Activated naive CD4-positive, alpha-beta T cell treated with anti-CD3 and anti-CD28 coated beads, Interleukin-2, amount 10 ng/mL, durations not matched to agents 7 days and 5 days (primary cell): Measurements from ENCODE around the gene MAP3K1.

Experiments used
- CTCF ChIA-PET: fragments of 350-600 bp; sonication (Branson Sonifier 250); formaldehyde crosslinking; loops from one replicate; lab custom pipeline; 2021; ENCODE audit warnings: antibody characterized with exemption; lab: Charles Lee
- DNase-seq: peaks from one replicate; pipeline ENCODE4 v3.0.0-alpha.2; 2020
- H3K27ac Mint-ChIP-seq: one replicate; pipeline ENCODE4 v1.8.0; 2021; ENCODE audit warnings: mild to moderate bottlenecking, moderate library complexity, mixed read lengths
- H3K27me3 Mint-ChIP-seq: one replicate; pipeline ENCODE4 v1.8.0; 2021; ENCODE audit warnings: mild to moderate bottlenecking, mixed read lengths
- H3K36me3 Mint-ChIP-seq: one replicate; pipeline ENCODE4 v1.8.0; 2021; ENCODE audit warnings: mixed read lengths
- H3K4me1 Mint-ChIP-seq: one replicate; pipeline ENCODE4 v1.8.0; 2021; ENCODE audit warnings: mixed read lengths
- H3K4me3 Mint-ChIP-seq: one replicate; pipeline ENCODE4 v1.8.0; 2021; ENCODE audit warnings: mild to moderate bottlenecking, moderate library complexity, mixed read lengths
- H3K9me3 Mint-ChIP-seq: one replicate; pipeline ENCODE4 v1.8.0; 2021; ENCODE audit warnings: mixed read lengths

MAP3K1 gene

GRCh38 chr5:56913766-56914165 is 98.4 kb downstream of the MAP3K1 start:
- Mint-ChIP-seq H3K27ac (no peak overlapping the region), H3K27me3 (peaks cover 5% of the 10 kb centered on the region), H3K4me3 (no peak overlapping the region), H3K36me3 (peaks cover 3% of the 10 kb centered on the region), H3K9me3 (no peaks in the 10 kb centered on the region), H3K4me1 (peaks cover 19% of the 10 kb centered on the region)
- no peak for DNase-seq
- CTCF ChIA-PET = no interaction called here

GRCh38 chr5:56914678-56915077 is 99.3 kb downstream of the MAP3K1 start:
- H3K4me1 Mint-ChIP-seq = peaks cover 15% of the 10 kb centered on the region
- no peak overlapping the region for H3K27ac Mint-ChIP-seq
- H3K27me3 Mint-ChIP-seq = no peaks in the 10 kb centered on the region
- H3K4me3 Mint-ChIP-seq = no peak overlapping the region
- DNase-seq = no peak
- peaks cover 3% of the 10 kb centered on the region for H3K36me3 Mint-ChIP-seq
- no peaks in the 10 kb centered on the region for H3K9me3 Mint-ChIP-seq
- CTCF ChIA-PET = interaction anchor here (1.5 kb wide), 1 partner anchor 224 kb away, joined by 4 read pairs; no protein-coding TSS in a partner anchor

- no peak overlapping the region for H3K4me3 Mint-ChIP-seq
- H3K27me3 Mint-ChIP-seq = no peaks in the 10 kb centered on the region
These were observed 102.2 kb downstream of the MAP3K1 start for GRCh38 chr5:56917534-56917933.

GRCh38 chr5:56918054-56918453 is 102.7 kb downstream of the MAP3K1 start:
- H3K27ac Mint-ChIP-seq = no peak overlapping the region
- H3K9me3 Mint-ChIP-seq = no peaks in the 10 kb centered on the region
- peaks cover 2% of the 10 kb centered on the region for H3K4me1 Mint-ChIP-seq
- no peak for DNase-seq
- H3K27me3 Mint-ChIP-seq = no peaks in the 10 kb centered on the region
- peaks cover 17% of the 10 kb centered on the region for H3K36me3 Mint-ChIP-seq
- H3K4me3 Mint-ChIP-seq = no peak overlapping the region
- CTCF ChIA-PET = interaction anchor here (0.6 kb wide), 3 partner anchors 10 to 481 kb away, joined by 3 read pairs; no protein-coding TSS in a partner anchor

More at GRCh38 chr5:56917534-56917933, 102.2 kb downstream of the MAP3K1 start:
- Mint-ChIP-seq H3K27ac (no peak overlapping the region), H3K4me1 (peaks cover 2% of the 10 kb centered on the region), H3K9me3 (no peaks in the 10 kb centered on the region), H3K36me3 (peaks cover 12% of the 10 kb centered on the region)
- CTCF ChIA-PET = interaction anchor here (0.6 to 0.9 kb wide), 2 partner anchors 11 to 15 kb away, joined by 3 to 4 read pairs; no protein-coding TSS in a partner anchor
- no peak for DNase-seq

- no peak overlapping the region for H3K4me3 Mint-ChIP-seq
- peaks cover 32% of the 10 kb centered on the region for H3K36me3 Mint-ChIP-seq
- no peak overlapping the region for H3K27ac Mint-ChIP-seq
- no peaks in the 10 kb centered on the region for H3K9me3 Mint-ChIP-seq
- peaks cover 2% of the 10 kb centered on the region for H3K4me1 Mint-ChIP-seq
- CTCF ChIA-PET = interaction anchor here (1.2 to 1.7 kb wide), 3 partner anchors 20 to 656 kb away, joined by 3 to 7 read pairs (median 4); no protein-coding TSS in a partner anchor
- H3K27me3 Mint-ChIP-seq = no peaks in the 10 kb centered on the region
- DNase-seq = no peak
These were observed 104.8 kb downstream of the MAP3K1 start for GRCh38 chr5:56919942-56920662.

GRCh38 chr5:56922922-56923321 is 107.6 kb downstream of the MAP3K1 start:
- Mint-ChIP-seq H3K27me3 (no peaks in the 10 kb centered on the region), H3K9me3 (no peaks in the 10 kb centered on the region), H3K27ac (no peak overlapping the region), H3K4me1 (peaks cover 2% of the 10 kb centered on the region), H3K36me3 (peaks cover 45% of the 10 kb centered on the region), H3K4me3 (no peak overlapping the region)
- CTCF ChIA-PET = no interaction called here
- DNase-seq = no peak

- H3K9me3 Mint-ChIP-seq = no peaks in the 10 kb centered on the region
- H3K4me1 Mint-ChIP-seq = no peaks in the 10 kb centered on the region
- CTCF ChIA-PET = interaction anchor here (1.0 kb wide), 1 partner anchor 204 kb away, joined by 3 read pairs; no protein-coding TSS in a partner anchor
- no peaks in the 10 kb centered on the region for H3K27me3 Mint-ChIP-seq
- H3K36me3 Mint-ChIP-seq = peaks cover 54% of the 10 kb centered on the region
- H3K4me3 Mint-ChIP-seq = no peak overlapping the region
- no peak for DNase-seq
- H3K27ac Mint-ChIP-seq = no peak overlapping the region
These were observed 119.0 kb downstream of the MAP3K1 start for GRCh38 chr5:56934325-56934724.

- CTCF ChIA-PET = no interaction called here
These were observed 123.5 kb downstream of the MAP3K1 start for GRCh38 chr5:56938858-56939257.

GRCh38 chr5:56941981-56942380 is 126.6 kb downstream of the MAP3K1 start:
- Mint-ChIP-seq H3K9me3 (no peaks in the 10 kb centered on the region), H3K27ac (no peak overlapping the region), H3K4me3 (no peak overlapping the region), H3K27me3 (no peaks in the 10 kb centered on the region), H3K36me3 (peaks cover 54% of the 10 kb centered on the region), H3K4me1 (no peaks in the 10 kb centered on the region)
- no peak for DNase-seq
- CTCF ChIA-PET = no interaction called here

More at GRCh38 chr5:56938858-56939257, 123.5 kb downstream of the MAP3K1 start:
- Mint-ChIP-seq H3K4me3 (no peak overlapping the region), H3K4me1 (no peaks in the 10 kb centered on the region), H3K27me3 (no peaks in the 10 kb centered on the region), H3K9me3 (no peaks in the 10 kb centered on the region), H3K36me3 (peaks cover 64% of the 10 kb centered on the region), H3K27ac (no peak overlapping the region)
- no peak for DNase-seq
